ENCODE results near the gene HDAC5. TPM values are rescaled to one million over a fixed set of nuclear protein-coding genes. Genes with fewer than 3 reads are reported as not detected.
A peak's percentile ranks its signal among the peaks of the same experiment; 100 is the strongest.
"Not testable (repeated sequence)": the region's sequence is repeated elsewhere in the genome, so short reads cannot be mapped to it uniquely, and the experiment has no call there.

The HDAC5 gene
- total and polyA plus RNA-seq, 8 donors = 13.3 to 311 (median 19.1) TPM

DNA sequence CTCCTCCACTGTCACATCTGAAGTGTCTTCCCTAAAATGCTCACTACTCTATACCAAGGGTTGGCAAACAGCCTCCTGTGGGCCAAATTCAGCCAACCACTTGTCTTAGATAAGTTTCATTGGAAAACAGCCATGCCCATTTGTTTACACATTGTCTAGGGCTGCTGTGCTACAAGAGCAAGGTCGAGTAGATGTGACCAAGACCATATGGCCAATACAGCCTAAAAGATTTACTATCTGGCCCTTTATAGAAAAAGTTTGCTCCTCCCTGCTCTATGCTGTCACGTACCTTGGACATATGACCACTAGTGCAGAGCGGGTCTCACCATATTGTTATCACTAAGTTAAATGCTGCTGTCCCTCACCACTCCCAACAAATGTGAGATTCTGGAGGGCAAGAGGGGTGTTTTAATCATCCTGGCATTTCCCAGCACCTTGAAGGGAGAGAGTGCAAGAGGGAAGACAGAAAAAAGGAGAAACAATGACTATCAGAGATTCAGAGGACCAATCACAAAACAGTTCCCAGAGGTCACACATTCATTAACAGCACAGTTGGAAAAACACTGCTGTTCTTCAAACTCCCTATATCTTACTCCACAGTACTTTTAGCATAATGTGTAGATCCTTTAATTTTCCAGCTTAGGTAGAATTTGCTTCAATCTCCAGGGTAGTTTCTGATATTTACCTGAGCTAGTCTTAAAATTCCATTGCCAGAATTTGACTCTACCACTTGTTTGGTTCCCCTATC, 70.1 kb downstream of the HDAC5 start:
- peaks cover 40 to 92% (median 86%) of the 10 kb centered on the region in 4 donors for H3K36me3 ChIP-seq
- TF ChIP-seq, protein P1, sequence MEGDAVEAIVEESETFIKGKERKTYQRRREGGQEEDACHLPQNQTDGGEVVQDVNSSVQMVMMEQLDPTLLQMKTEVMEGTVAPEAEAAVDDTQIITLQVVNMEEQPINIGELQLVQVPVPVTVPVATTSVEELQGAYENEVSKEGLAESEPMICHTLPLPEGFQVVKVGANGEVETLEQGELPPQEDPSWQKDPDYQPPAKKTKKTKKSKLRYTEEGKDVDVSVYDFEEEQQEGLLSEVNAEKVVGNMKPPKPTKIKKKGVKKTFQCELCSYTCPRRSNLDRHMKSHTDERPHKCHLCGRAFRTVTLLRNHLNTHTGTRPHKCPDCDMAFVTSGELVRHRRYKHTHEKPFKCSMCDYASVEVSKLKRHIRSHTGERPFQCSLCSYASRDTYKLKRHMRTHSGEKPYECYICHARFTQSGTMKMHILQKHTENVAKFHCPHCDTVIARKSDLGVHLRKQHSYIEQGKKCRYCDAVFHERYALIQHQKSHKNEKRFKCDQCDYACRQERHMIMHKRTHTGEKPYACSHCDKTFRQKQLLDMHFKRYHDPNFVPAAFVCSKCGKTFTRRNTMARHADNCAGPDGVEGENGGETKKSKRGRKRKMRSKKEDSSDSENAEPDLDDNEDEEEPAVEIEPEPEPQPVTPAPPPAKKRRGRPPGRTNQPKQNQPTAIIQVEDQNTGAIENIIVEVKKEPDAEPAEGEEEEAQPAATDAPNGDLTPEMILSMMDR (IDR thresholded peaks at IDR 0.05) = no peak
- TF ChIP-seq POLR2AphosphoS5 (IDR thresholded peaks at IDR 0.05) = peak in 1 of 3 donors; percentile 5
- peak overlapping the region in 1 of 5 donors; percentile 11 for H3K27ac ChIP-seq
- no peaks in the 10 kb centered on the region for H3K9me3 ChIP-seq
- 18 to 44% (median 41%) methylated on average over 3 of the region's 3 CpGs for WGBS, 5 donors
- H3K27me3 ChIP-seq = no peaks in the 10 kb centered on the region
- DNase-seq = peak in 1 of 2 donors; percentile 49
- intact Hi-C loops (cut with DNase I; ENCODE audit: low total_unique reads) = no loop called here
- H3K4me1 ChIP-seq = peaks cover 5 to 24% (median 18%) of the 10 kb centered on the region in 4 donors
- no peak overlapping the region for H3K4me3 ChIP-seq

- TF ChIP-seq, protein P1 (IDR thresholded peaks at IDR 0.05) = no peak
- TF ChIP-seq POLR2AphosphoS5 (IDR thresholded peaks at IDR 0.05) (no peak), EP300 (IDR thresholded peaks at IDR 0.05) (no peak), POLR2A (IDR thresholded peaks at IDR 0.05) (no peak)
- Histone ChIP-seq H3K36me3 (peaks cover 48 to 90% (median 69%) of the 10 kb centered on the region in 4 donors), H3K27me3 (no peaks in the 10 kb centered on the region), H3K4me1 (peaks cover 7 to 25% (median 16%) of the 10 kb centered on the region in 4 donors), H3K9me3 (no peaks in the 10 kb centered on the region), H3K4me3 (no peak overlapping the region), H3K27ac (no peak overlapping the region)
- no peak for DNase-seq
- 94 to 98% (median 96%) methylated on average over 9 of the region's 9 CpGs for WGBS, 5 donors
- intact Hi-C loops (cut with DNase I; ENCODE audit: low total_unique reads) = loop anchor here (10.0 kb wide), 1 partner anchor 55 kb away; no protein-coding TSS in a partner anchor
Measured at GRCh38 chr17:44049294-44050060, 74.0 kb downstream of the HDAC5 start.

- intact Hi-C loops (cut with DNase I; ENCODE audit: low total_unique reads) = loop anchor here (10.0 kb wide), 1 partner anchor 58 kb away; no protein-coding TSS in a partner anchor
- not testable (repeated sequence) for H3K4me3 ChIP-seq, H3K9me3 ChIP-seq, H3K27ac ChIP-seq, DNase-seq, H3K27me3 ChIP-seq
- Histone ChIP-seq H3K4me1 (peaks cover 8 to 33% (median 17%) of the 10 kb centered on the region in 4 donors), H3K36me3 (peaks cover 41 to 67% (median 52%) of the 10 kb centered on the region in 4 donors)
- WGBS, 5 donors = 96 to 99% (median 97%) methylated on average over 7 of the region's 7 CpGs
Measured at GRCh38 chr17:44046893-44047292, 76.5 kb downstream of the HDAC5 start.

DNA sequence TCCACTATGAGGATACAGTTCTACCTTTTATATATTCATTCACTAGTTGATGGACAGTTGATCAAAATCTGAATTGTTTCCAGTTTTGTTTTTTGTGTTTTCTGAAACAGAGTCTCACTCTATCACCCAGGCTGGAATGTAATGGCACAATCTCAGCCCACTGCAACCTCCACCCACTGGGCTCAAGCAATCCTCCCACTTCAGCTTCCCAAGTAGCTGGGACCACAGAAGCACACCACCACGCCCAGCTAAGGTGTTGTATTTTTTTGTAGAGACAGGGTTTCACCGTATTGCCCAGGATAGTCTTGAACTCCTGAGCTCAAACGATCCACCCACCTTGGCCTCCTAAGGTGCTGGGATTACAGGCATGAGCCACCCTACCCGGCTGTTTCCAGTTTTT, 78.0 kb downstream of the HDAC5 start:
- Histone ChIP-seq H3K9me3 (no peaks in the 10 kb centered on the region), H3K36me3 (peaks cover 27 to 53% (median 38%) of the 10 kb centered on the region in 4 donors), H3K4me1 (peaks cover 14 to 47% (median 29%) of the 10 kb centered on the region in 4 donors), H3K27ac (no peak overlapping the region), H3K27me3 (no peaks in the 10 kb centered on the region), H3K4me3 (no peak overlapping the region)
- TF ChIP-seq POLR2A (IDR thresholded peaks at IDR 0.05) (no peak), POLR2AphosphoS5 (IDR thresholded peaks at IDR 0.05) (no peak), EP300 (IDR thresholded peaks at IDR 0.05) (no peak)
- TF ChIP-seq, protein P1 (IDR thresholded peaks at IDR 0.05) = no peak
- intact Hi-C loops (cut with DNase I; ENCODE audit: low total_unique reads) = loop anchor here (10.0 kb wide), 1 partner anchor 59 kb away; no protein-coding TSS in a partner anchor
- 86 to 92% (median 89%) methylated on average over 4 of the region's 4 CpGs for WGBS, 5 donors
- DNase-seq = no peak
